HUES64 (cell line): Measurements from ENCODE around the gene TAP1.

Experiments used
- H3K27ac ChIP-seq: 2 replicates; pipeline ENCODE4 v1.7.0; 2013; ENCODE audit warnings: low read depth, low read length, inconsistent platforms
- H3K27me3 ChIP-seq: 2 replicates; pipeline ENCODE4 v1.6.1; 2013; ENCODE audit warnings: mild to moderate bottlenecking, low read length; ENCODE audit not compliant: insufficient read depth
- H3K36me3 ChIP-seq: 2 replicates; pipeline ENCODE4 v1.6.1; 2013; ENCODE audit warnings: mild to moderate bottlenecking, low read length; ENCODE audit not compliant: insufficient read depth
- H3K4me1 ChIP-seq: 2 replicates; pipeline ENCODE4 v1.6.1; 2013; ENCODE audit warnings: mild to moderate bottlenecking, low read length, moderate library complexity; ENCODE audit not compliant: insufficient read depth
- H3K4me3 ChIP-seq: 2 replicates; pipeline ENCODE4 v1.5.1; 2013; ENCODE audit warnings: mild to moderate bottlenecking, low read length, moderate library complexity
- H3K9ac ChIP-seq: 2 replicates; pipeline ENCODE4 v1.6.1; 2013; ENCODE audit warnings: mild to moderate bottlenecking, low read depth, low read length
- H3K9me3 ChIP-seq: 2 replicates; pipeline ENCODE4 v1.6.1; 2013; ENCODE audit warnings: low read depth, low read length; ENCODE audit not compliant: insufficient read depth
- WGBS: fragments of 150-250, 120-280 bp; methylation state at CpG from one replicate; pipeline ENCODE4 v1.1.7; 2013; ENCODE audit warnings: missing lambda C conversion rate; 5-methylcytosine and 5-hydroxymethylcytosine counted together

The TAP1 gene

GRCh38 chr6:32837651-32838113 lies 15.8 kb downstream of the TAP1 start:
- peak overlapping the region; percentile 29 for H3K9ac ChIP-seq
- peaks cover 34% of the 10 kb centered on the region for H3K27me3 ChIP-seq
- H3K4me1 ChIP-seq, result 0 out of 2 replicates have a peak, but pooled peaks cover 3% of the 10 kb centered on the region
- 58% methylated on average over 12 of the region's 12 CpGs for WGBS
- H3K4me3 ChIP-seq, result peak overlapping the region; percentile 89
- no peaks in the 10 kb centered on the region; the same call in 1 of the 2 replicates for H3K36me3 ChIP-seq
- no peaks in the 10 kb centered on the region for H3K9me3 ChIP-seq
- H3K27ac ChIP-seq, result no peak overlapping the region

GRCh38 chr6:32836873-32837272 lies 16.6 kb downstream of the TAP1 start:
- H3K36me3 ChIP-seq, result no peaks in the 10 kb centered on the region; the same call in 1 of the 2 replicates
- H3K27ac ChIP-seq, result no peak overlapping the region
- no peak overlapping the region for H3K4me3 ChIP-seq
- H3K9me3 ChIP-seq, result no peaks in the 10 kb centered on the region
- 0 out of 2 replicates have a peak, but pooled peaks cover 3% of the 10 kb centered on the region for H3K4me1 ChIP-seq
- H3K9ac ChIP-seq, result no peak overlapping the region
- 100% methylated on average over 1 of the region's 2 CpGs for WGBS
- H3K27me3 ChIP-seq, result peaks cover 26% of the 10 kb centered on the region

- Histone ChIP-seq H3K9ac (no peak overlapping the region), H3K27me3 (peaks cover 20% of the 10 kb centered on the region)
- 89% methylated on average over 16 of the region's 16 CpGs for WGBS
Measured at GRCh38 chr6:32835167-32835893, 18.2 kb downstream of the TAP1 start.

GRCh38 chr6:32833664-32834063 lies 19.8 kb downstream of the TAP1 start:
- Histone ChIP-seq H3K4me1 (0 out of 2 replicates have a peak, but pooled peaks cover 3% of the 10 kb centered on the region), H3K9me3 (no peaks in the 10 kb centered on the region), H3K27me3 (peaks cover 15% of the 10 kb centered on the region), H3K36me3 (no peaks in the 10 kb centered on the region; the same call in 1 of the 2 replicates), H3K4me3 (no peak overlapping the region), H3K27ac (no peak overlapping the region), H3K9ac (no peak overlapping the region)
- 96% methylated on average over 5 of the region's 5 CpGs for WGBS

More at GRCh38 chr6:32835167-32835893, 18.2 kb downstream of the TAP1 start:
- no peak overlapping the region for H3K4me3 ChIP-seq
- no peaks in the 10 kb centered on the region for H3K9me3 ChIP-seq
- H3K36me3 ChIP-seq, result no peaks in the 10 kb centered on the region; the same call in 1 of the 2 replicates
- 0 out of 2 replicates have a peak, but pooled peaks cover 3% of the 10 kb centered on the region for H3K4me1 ChIP-seq
- no peak overlapping the region for H3K27ac ChIP-seq

GRCh38 chr6:32832535-32832934 lies 21.0 kb downstream of the TAP1 start:
- peaks cover 11% of the 10 kb centered on the region for H3K27me3 ChIP-seq
- no peak overlapping the region for H3K9ac ChIP-seq
- H3K4me1 ChIP-seq, result 0 out of 2 replicates have a peak, but pooled peaks cover 2% of the 10 kb centered on the region
- 92% methylated on average over 13 of the region's 13 CpGs for WGBS
- H3K9me3 ChIP-seq, result no peaks in the 10 kb centered on the region
- no peaks in the 10 kb centered on the region; the same call in 1 of the 2 replicates for H3K36me3 ChIP-seq
- H3K4me3 ChIP-seq, result no peak overlapping the region
- no peak overlapping the region for H3K27ac ChIP-seq

GRCh38 chr6:32830936-32831335 lies 22.6 kb downstream of the TAP1 start:
- Histone ChIP-seq H3K27me3 (no peaks in the 10 kb centered on the region), H3K9me3 (no peaks in the 10 kb centered on the region), H3K4me3 (no peak overlapping the region), H3K4me1 (no peaks in the 10 kb centered on the region), H3K27ac (no peak overlapping the region), H3K9ac (no peak overlapping the region), H3K36me3 (no peaks in the 10 kb centered on the region; the same call in 1 of the 2 replicates)
- WGBS, result 94% methylated on average over 4 of the region's 5 CpGs

GRCh38 chr6:32830017-32830416 lies 23.5 kb downstream of the TAP1 start:
- 94% methylated on average over 5 of the region's 5 CpGs for WGBS
- Histone ChIP-seq H3K4me1 (no peaks in the 10 kb centered on the region), H3K27ac (no peak overlapping the region), H3K9me3 (no peaks in the 10 kb centered on the region), H3K36me3 (no peaks in the 10 kb centered on the region; the same call in 1 of the 2 replicates), H3K9ac (no peak overlapping the region), H3K27me3 (no peaks in the 10 kb centered on the region), H3K4me3 (no peak overlapping the region)

- Histone ChIP-seq H3K4me1 (no peaks in the 10 kb centered on the region), H3K27ac (no peak overlapping the region), H3K9ac (no peak overlapping the region), H3K36me3 (no peaks in the 10 kb centered on the region), H3K4me3 (no peak overlapping the region), H3K27me3 (no peaks in the 10 kb centered on the region), H3K9me3 (no peaks in the 10 kb centered on the region)
- 75% methylated on average over 7 of the region's 7 CpGs for WGBS
Measured at GRCh38 chr6:32829495-32829894, 24.0 kb downstream of the TAP1 start.

GRCh38 chr6:32827025-32827424 lies 26.5 kb downstream of the TAP1 start:
- no peak overlapping the region for H3K4me3 ChIP-seq
- no peaks in the 10 kb centered on the region for H3K36me3 ChIP-seq
- no peak overlapping the region for H3K27ac ChIP-seq
- H3K4me1 ChIP-seq, result no peaks in the 10 kb centered on the region
- H3K9ac ChIP-seq, result no peak overlapping the region
- H3K27me3 ChIP-seq, result no peaks in the 10 kb centered on the region
- 88% methylated on average over 2 of the region's 3 CpGs for WGBS
- no peaks in the 10 kb centered on the region for H3K9me3 ChIP-seq

GRCh38 chr6:32825966-32826365 lies 27.5 kb downstream of the TAP1 start:
- Histone ChIP-seq H3K9ac (no peak overlapping the region), H3K4me3 (no peak overlapping the region), H3K27ac (no peak overlapping the region), H3K36me3 (no peaks in the 10 kb centered on the region), H3K9me3 (no peaks in the 10 kb centered on the region), H3K27me3 (no peaks in the 10 kb centered on the region), H3K4me1 (no peaks in the 10 kb centered on the region)
- 53% methylated on average over 2 of the region's 2 CpGs for WGBS

GRCh38 chr6:32819729-32820128 lies 33.8 kb downstream of the TAP1 start:
- H3K4me1 ChIP-seq, result no peaks in the 10 kb centered on the region
- H3K4me3 ChIP-seq, result no peak overlapping the region
- no peaks in the 10 kb centered on the region for H3K9me3 ChIP-seq
- WGBS, result 69% methylated on average over 3 of the region's 3 CpGs
- H3K27ac ChIP-seq, result no peak overlapping the region
- no peak overlapping the region for H3K9ac ChIP-seq
- H3K27me3 ChIP-seq, result no peaks in the 10 kb centered on the region
- H3K36me3 ChIP-seq, result no peaks in the 10 kb centered on the region
